BLaER1 (cell line): ENCODE measurements around the gene SLC17A1.

Source experiments
- H3K27ac ChIP-seq: shearing (Covaris generic); formaldehyde crosslinking; 2 replicates; pipeline ENCODE4 v1.8.1; 2022
- H3K27me3 ChIP-seq: shearing (Covaris generic); formaldehyde crosslinking; 2 replicates; pipeline ENCODE4 v1.8.1; 2022
- H3K36me3 ChIP-seq: shearing (Covaris generic); formaldehyde crosslinking; 2 replicates; pipeline ENCODE4 v1.8.1; 2022
- H3K4me1 ChIP-seq: shearing (Covaris generic); formaldehyde crosslinking; 2 replicates; pipeline ENCODE4 v1.8.1; 2022
- H3K4me2 ChIP-seq: shearing (Covaris generic); formaldehyde crosslinking; 2 replicates; pipeline ENCODE4 v1.8.1; 2022
- H3K4me3 ChIP-seq: shearing (Covaris generic); formaldehyde crosslinking; 2 replicates; pipeline ENCODE4 v1.8.1; 2022
- H3K9ac ChIP-seq: shearing (Covaris generic); formaldehyde crosslinking; 2 replicates; pipeline ENCODE4 v1.8.1; 2022
- H3K9me3 ChIP-seq: shearing (Covaris generic); formaldehyde crosslinking; 2 replicates; pipeline ENCODE4 v1.8.1; 2022
- H4K20me1 ChIP-seq: shearing (Covaris generic); formaldehyde crosslinking; 2 replicates; pipeline ENCODE4 v1.8.1; 2022
- Cebpa-rat ChIP-seq: shearing (Covaris generic); IDR thresholded peaks from 2 replicates; pipeline ENCODE4 v1.8.1; 2022

SLC17A1 gene, protein sequence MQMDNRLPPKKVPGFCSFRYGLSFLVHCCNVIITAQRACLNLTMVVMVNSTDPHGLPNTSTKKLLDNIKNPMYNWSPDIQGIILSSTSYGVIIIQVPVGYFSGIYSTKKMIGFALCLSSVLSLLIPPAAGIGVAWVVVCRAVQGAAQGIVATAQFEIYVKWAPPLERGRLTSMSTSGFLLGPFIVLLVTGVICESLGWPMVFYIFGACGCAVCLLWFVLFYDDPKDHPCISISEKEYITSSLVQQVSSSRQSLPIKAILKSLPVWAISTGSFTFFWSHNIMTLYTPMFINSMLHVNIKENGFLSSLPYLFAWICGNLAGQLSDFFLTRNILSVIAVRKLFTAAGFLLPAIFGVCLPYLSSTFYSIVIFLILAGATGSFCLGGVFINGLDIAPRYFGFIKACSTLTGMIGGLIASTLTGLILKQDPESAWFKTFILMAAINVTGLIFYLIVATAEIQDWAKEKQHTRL

DNA sequence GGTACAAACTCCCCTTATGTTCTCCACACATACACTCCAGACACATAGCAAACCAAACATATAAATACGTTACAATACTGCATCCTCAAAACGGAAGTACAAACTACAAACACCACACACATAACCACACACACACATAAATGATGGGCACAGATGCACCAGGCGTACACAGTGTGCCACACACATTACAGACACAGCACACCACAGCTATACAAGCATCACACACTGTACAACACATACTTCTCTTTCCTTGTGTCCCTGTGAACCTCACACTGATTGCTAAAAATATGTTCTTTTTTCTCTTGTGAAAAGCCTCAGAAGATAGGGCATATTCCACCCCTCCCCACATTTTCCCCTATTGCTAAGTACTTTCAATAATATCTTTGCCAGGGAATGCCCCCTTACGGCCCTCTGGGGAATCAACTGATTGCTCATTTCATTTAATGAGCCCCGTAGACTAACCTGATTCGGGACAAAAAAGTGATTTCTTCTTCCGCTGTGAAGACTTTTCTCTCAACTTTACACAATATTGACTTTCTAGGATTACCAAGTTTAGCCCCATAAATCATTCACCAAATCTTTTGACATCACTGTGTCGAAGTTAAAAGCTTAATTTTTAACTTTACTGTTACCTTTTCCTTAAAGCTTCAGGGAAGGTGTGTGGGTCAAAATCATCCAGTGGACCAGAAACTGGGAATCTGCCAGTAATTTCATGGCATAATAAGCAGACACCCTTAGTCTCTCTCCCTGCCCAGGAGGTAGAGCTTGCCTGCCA is at the start of gene SLC17A1:
Gene SLC17A1, minus strand, starts transcription at position 521 of the 775 bp plus-strand sequence. CDS start 1,495 bp downstream, outside the sequence.
- no peak within 1 kb of the TSS for H3K9ac ChIP-seq
- H3K27me3 ChIP-seq, result no peaks in the 10 kb centered on the region
- no peak within 1 kb of the TSS for H3K4me3 ChIP-seq
- H3K9me3 ChIP-seq, result no peaks in the 10 kb centered on the region
- H3K27ac ChIP-seq, result no peak within 1 kb of the TSS
- no peaks in the 10 kb centered on the region for H3K4me1 ChIP-seq
- H3K36me3 ChIP-seq, result no peaks in the 10 kb centered on the region
- no peak within 1 kb of the TSS for H3K4me2 ChIP-seq
- no peak for TF ChIP-seq Cebpa-rat
- no peaks in the 10 kb centered on the region for H4K20me1 ChIP-seq

DNA sequence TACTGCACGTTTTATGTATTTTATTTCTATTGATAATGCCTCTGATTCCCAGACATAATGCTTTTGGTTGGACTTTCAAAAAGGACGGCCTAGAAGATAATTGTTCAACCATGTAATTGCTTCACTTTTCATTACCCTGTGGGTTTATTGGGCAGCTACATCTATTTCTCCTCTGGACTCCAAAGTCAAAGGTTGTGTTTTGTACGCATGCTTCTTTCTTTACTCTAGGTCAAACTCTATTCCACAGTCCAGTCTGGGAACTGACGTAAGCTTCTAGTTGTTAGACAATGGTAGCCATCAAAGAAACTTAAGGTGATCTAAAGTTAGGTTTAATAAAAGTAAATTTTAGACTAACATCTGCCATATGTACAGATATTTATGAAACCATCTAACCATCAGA is 48.7 kb upstream of the SLC17A1 start:
- H3K27ac ChIP-seq, result no peak overlapping the region
- peaks cover 4% of the 10 kb centered on the region for H3K9me3 ChIP-seq
- H3K9ac ChIP-seq, result no peak overlapping the region
- no peak overlapping the region for H3K4me3 ChIP-seq
- H3K4me2 ChIP-seq, result no peak overlapping the region
- H3K27me3 ChIP-seq, result no peaks in the 10 kb centered on the region
- H4K20me1 ChIP-seq, result no peaks in the 10 kb centered on the region
- TF ChIP-seq Cebpa-rat, result no peak
- H3K4me1 ChIP-seq, result no peaks in the 10 kb centered on the region
- no peaks in the 10 kb centered on the region for H3K36me3 ChIP-seq

DNA sequence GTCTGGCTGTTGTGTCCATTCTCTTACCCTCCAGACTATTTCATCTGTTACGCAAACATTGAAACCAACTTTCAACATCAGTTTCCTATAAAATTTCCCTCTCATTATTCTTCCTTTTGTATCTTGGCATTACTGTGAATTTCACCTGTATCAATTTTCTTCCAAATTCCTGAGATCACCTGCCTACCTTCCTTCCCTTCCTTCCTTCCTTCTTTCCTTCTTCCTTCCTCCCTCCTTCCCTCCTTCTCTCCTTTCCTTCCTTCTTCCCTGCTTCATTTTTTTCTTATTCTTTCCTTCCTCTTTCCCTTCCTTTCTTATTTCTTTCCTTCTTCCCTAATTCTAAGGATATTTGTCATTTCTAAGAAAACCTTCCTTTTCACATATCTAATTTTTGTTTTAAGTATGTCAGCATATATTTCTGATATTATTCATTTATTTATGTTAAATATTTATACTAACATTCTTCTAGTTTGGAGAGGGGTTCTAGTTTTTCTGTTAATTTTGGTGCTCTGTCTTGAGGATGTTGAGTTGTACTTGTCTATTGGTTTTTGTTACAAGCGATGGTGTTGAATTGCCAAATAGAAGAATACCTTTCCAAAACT is 47.0 kb upstream of the SLC17A1 start:
- H3K4me1 ChIP-seq, result no peaks in the 10 kb centered on the region
- no peaks in the 10 kb centered on the region for H3K27me3 ChIP-seq
- no peak overlapping the region for H3K4me3 ChIP-seq
- no peak overlapping the region for H3K4me2 ChIP-seq
- H4K20me1 ChIP-seq, result no peaks in the 10 kb centered on the region
- H3K27ac ChIP-seq, result no peak overlapping the region
- no peak overlapping the region for H3K9ac ChIP-seq
- peaks cover 4% of the 10 kb centered on the region for H3K9me3 ChIP-seq
- no peak for TF ChIP-seq Cebpa-rat
- no peaks in the 10 kb centered on the region for H3K36me3 ChIP-seq

DNA sequence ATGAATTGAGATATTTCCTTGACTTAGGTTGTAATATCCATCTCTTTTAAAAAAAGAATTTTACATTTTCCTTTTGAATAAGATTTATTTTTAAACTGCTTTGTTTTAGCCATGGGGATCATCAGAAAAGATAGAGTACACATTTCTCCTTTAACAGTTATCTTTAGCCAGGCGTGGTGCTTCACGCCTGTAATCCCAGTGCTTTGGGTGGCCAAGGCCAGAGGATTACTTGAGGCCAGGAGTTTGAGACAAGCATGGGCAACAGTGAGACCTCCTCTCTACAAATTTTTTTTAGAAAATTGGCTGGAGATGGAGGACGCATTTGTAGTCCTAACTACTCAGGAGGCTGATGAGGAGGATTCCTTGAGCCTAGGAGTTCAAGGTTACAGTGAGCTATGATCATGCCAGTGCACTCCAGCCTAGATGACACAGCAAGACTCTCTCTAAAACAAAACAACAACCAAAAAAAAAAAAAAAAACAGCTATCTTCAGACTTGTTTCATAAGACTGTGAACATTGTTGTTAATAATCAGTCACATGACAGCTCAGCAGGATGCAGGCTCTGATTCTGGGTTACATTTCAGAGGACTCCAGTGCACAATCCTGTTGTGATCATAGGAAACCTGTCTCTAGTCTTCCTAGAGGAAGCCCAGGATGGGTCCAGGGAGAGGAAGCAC is 44.2 kb upstream of the SLC17A1 start:
- TF ChIP-seq Cebpa-rat, result no peak
- no peak overlapping the region for H3K4me3 ChIP-seq
- H3K4me1 ChIP-seq, result no peaks in the 10 kb centered on the region
- no peak overlapping the region for H3K9ac ChIP-seq
- no peaks in the 10 kb centered on the region for H3K9me3 ChIP-seq
- no peaks in the 10 kb centered on the region for H3K36me3 ChIP-seq
- no peak overlapping the region for H3K27ac ChIP-seq
- H3K27me3 ChIP-seq, result no peaks in the 10 kb centered on the region
- H3K4me2 ChIP-seq, result no peak overlapping the region
- no peaks in the 10 kb centered on the region for H4K20me1 ChIP-seq

DNA sequence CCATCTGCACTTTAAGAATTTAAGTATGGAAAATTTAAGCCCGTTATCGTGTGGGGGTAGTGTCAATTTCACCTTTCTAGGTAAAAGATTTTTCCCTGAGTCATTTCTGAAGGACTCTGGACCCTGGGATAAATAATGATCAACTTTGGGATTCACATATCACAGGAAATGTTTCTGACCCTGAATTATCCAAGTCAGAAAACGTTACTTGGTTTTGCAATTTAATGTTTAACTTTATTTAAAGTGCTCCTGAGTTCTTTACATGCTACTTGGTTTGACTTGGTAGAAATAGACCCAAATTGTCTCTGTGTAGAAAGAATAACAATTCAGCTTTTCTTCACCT is 43.7 kb upstream of the SLC17A1 start:
- TF ChIP-seq Cebpa-rat, result no peak
- Histone ChIP-seq H3K27ac (no peak overlapping the region), H3K4me1 (no peaks in the 10 kb centered on the region), H3K4me3 (no peak overlapping the region), H3K9me3 (no peaks in the 10 kb centered on the region), H4K20me1 (no peaks in the 10 kb centered on the region), H3K27me3 (no peaks in the 10 kb centered on the region), H3K9ac (no peak overlapping the region), H3K4me2 (no peak overlapping the region), H3K36me3 (no peaks in the 10 kb centered on the region)

DNA sequence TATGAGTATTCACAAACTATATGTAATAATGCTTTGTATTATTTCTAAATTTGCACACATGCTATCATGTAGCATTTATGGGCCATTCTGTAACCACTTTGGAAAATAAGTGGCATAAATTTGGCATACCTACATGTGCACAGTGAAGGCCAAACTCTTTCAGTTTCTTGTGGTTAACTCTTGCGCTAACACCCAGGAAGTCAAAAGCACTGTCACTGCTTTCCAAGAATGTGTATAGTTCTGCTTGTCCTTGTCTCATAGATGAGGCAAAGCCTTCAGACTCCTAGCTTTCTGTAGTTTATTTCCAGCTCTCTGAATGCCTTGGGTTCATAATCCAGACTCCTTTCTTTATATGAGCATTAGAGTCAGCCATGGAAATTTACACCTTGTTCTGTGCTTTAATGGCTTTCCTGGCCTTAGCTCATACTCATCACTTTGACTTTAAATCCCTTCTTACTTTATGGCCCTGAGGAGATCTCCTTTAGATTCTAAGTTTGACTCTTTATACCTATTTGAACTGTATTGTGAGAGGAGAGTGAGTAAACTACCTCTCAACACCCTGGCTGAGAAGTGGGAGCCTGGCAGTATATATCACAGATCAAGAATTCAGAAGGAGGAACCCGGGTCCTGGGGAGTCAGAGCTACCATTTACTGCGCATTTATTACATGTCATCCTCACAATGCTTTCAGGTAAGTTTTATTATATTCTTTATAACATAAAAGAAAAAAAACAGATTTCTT is 43.1 kb upstream of the SLC17A1 start:
- Histone ChIP-seq H3K9me3 (no peaks in the 10 kb centered on the region), H3K27me3 (no peaks in the 10 kb centered on the region)
- no peak for TF ChIP-seq Cebpa-rat

DNA sequence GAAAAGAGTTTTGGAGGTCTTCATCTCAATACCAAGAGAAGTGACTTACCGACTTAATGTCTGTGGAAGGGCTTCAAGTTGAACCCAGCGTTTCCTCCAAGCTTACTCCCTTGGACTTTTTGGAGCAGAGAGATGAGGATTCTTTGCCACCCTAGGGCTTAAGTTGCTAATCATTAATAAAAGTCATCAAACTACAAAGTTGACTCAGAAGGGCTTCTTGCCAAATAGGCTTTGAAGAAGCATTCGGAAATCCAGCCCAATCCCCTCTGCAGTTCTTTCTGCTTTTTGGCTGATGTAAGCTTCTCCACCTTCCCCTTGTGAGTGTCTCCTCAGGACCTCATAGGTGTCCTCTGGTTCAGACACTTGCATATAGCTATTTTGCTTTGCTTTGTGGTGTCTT is 42.3 kb upstream of the SLC17A1 start, which contains the start of gene SLC17A3:
Gene SLC17A3, minus strand, starts transcription at position 126 of the 400 bp plus-strand sequence. CDS start 5,856 bp downstream, outside the sequence.
- TF ChIP-seq Cebpa-rat, result no peak
- no peak within 1 kb of the TSS for H3K27ac ChIP-seq
- H3K4me3 ChIP-seq, result no peak within 1 kb of the TSS
- no peaks in the 10 kb centered on the region for H3K36me3 ChIP-seq
- H3K9ac ChIP-seq, result no peak within 1 kb of the TSS
- H3K4me1 ChIP-seq, result no peaks in the 10 kb centered on the region
- H3K4me2 ChIP-seq, result no peak within 1 kb of the TSS
- H4K20me1 ChIP-seq, result no peaks in the 10 kb centered on the region
- no peaks in the 10 kb centered on the region for H3K27me3 ChIP-seq
- no peaks in the 10 kb centered on the region for H3K9me3 ChIP-seq

More for the DNA sequence above, 43.1 kb upstream of the SLC17A1 start:
- no peak overlapping the region for H3K9ac ChIP-seq
- no peak overlapping the region for H3K27ac ChIP-seq
- no peak overlapping the region for H3K4me2 ChIP-seq
- no peaks in the 10 kb centered on the region for H4K20me1 ChIP-seq
- H3K4me1 ChIP-seq, result no peaks in the 10 kb centered on the region
- no peaks in the 10 kb centered on the region for H3K36me3 ChIP-seq
- no peak overlapping the region for H3K4me3 ChIP-seq

DNA sequence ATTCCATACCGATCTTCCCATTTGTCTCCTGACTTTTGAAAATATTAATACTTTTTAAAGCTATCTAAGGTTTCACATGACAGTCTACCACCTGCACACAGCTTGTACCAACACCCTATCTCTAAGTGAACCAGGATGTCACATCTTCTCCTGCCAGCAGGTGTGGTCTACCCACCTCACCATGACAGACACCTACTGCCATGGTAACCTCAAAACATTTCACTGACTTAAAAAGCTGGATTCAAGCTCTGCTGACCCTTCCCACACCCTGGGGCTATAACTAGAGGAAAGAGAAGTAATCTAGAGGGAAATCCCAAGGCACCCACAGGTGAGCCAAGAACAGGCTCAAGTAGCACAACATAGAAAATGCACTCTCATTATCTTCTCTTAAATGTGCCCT is 41.0 kb upstream of the SLC17A1 start:
- Histone ChIP-seq H3K4me2 (no peak overlapping the region), H3K4me1 (no peaks in the 10 kb centered on the region), H3K36me3 (no peaks in the 10 kb centered on the region), H4K20me1 (no peaks in the 10 kb centered on the region), H3K27me3 (no peaks in the 10 kb centered on the region), H3K9ac (no peak overlapping the region), H3K9me3 (no peaks in the 10 kb centered on the region), H3K4me3 (no peak overlapping the region), H3K27ac (no peak overlapping the region)
- no peak for TF ChIP-seq Cebpa-rat

DNA sequence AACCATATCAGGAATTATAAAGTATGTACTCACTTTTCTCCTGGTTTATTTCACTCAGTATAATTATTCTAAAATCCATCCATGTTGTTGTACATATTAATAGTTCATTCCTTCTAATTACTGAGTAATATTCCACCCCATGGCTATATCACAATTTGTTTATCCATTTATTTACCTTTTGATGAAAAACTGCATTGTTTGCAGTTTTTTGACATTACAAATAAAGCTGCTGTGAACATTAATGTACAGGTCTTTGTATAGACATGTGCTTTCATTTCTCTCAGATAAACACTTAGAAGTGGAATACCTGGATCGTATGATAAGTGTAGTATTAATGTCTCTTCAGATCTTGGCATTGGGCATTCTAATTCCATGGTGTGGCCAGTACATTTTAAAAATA is 38.0 kb upstream of the SLC17A1 start:
- Histone ChIP-seq H3K9ac (no peak overlapping the region), H3K4me1 (peaks cover 7% of the 10 kb centered on the region; the same call in 1 of the 2 replicates), H3K27me3 (no peaks in the 10 kb centered on the region), H4K20me1 (no peaks in the 10 kb centered on the region), H3K36me3 (no peaks in the 10 kb centered on the region), H3K4me3 (no peak overlapping the region), H3K27ac (no peak overlapping the region), H3K4me2 (no peak overlapping the region), H3K9me3 (no peaks in the 10 kb centered on the region)
- no peak for TF ChIP-seq Cebpa-rat
